Stimulated activated CD4-positive, alpha-beta T cell treated with anti-CD3 and anti-CD28 coated beads, Interleukin-12 subunit alpha, Interleukin-12 subunit beta, amount 100 ng/mL, for 4 hours (primary cell): ENCODE data around the gene AKIRIN1.
"Not testable (repeated sequence)": the region's sequence is repeated elsewhere in the genome, so short reads cannot be mapped to it uniquely, and the experiment has no call there.

Experiments used
- DNase-seq: peaks from one replicate; pipeline ENCODE4 v3.0.0-alpha.2; 2020

AKIRIN1 gene

GRCh38 chr1:39046613-39047210 lies 55.6 kb downstream of the AKIRIN1 start:
- no peak for DNase-seq

GRCh38 chr1:39047374-39048229 lies 56.5 kb downstream of the AKIRIN1 start:
- DNase-seq = no peak

- no peak for DNase-seq
Measured at GRCh38 chr1:39048745-39049370, 57.8 kb downstream of the AKIRIN1 start.

GRCh38 chr1:39050001-39050400 lies 58.9 kb downstream of the AKIRIN1 start:
- no peak for DNase-seq

GRCh38 chr1:39051193-39051850 lies 60.2 kb downstream of the AKIRIN1 start:
- not testable (repeated sequence) for DNase-seq

GRCh38 chr1:39051956-39052355 lies 60.9 kb downstream of the AKIRIN1 start:
- DNase-seq = no peak

- not testable (repeated sequence) for DNase-seq
Measured at GRCh38 chr1:39055213-39055710, 64.2 kb downstream of the AKIRIN1 start.
